ENCODE results near the gene DAB1. TPM values are rescaled to one million over a fixed set of nuclear protein-coding genes. Genes with fewer than 3 reads are reported as not detected.

The DAB1 gene
- total RNA-seq, 1 experiment from 2014 or later: not detected

DNA sequence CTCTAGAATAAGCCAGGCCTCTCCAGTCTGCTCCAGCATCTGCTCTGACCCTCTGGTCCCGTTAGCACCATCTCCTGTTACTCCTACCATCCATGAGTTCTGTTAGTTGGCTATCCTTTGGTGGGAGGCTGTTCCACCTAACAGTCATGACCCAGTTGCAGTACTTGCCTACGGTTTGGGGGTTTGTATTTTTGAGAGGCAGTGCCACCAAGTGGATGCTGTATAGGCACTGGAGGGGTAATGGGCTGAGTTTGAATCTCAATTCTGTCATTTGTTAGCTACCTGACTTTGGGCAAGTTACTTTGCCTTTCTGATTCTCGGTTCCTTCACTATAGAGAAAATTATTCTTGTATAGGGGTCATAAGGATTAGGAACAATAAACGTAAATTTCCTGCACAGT lies 445.9 kb downstream of the DAB1 start:
- DNase-seq (ENCODE audit: low read depth, low spot score) (no peak), ATAC-seq (no peak)
- H3K79me2 ChIP-seq (ENCODE audit: insufficient read depth, low read length): no peaks in the 10 kb centered on the region
- no peak overlapping the region for H3K9ac ChIP-seq (ENCODE audit: low read length)
- no peaks in the 10 kb centered on the region for H3K36me3 ChIP-seq (ENCODE audit: control insufficient read depth in 1 of 2, insufficient read depth in 2 of 2, low read length in 2 of 2)
- H3K27ac ChIP-seq (ENCODE audit: low read depth, low read length): no peak overlapping the region
- CTCF ChIA-PET: no interaction called here
- no TSS peak for BruUV-seq (replicated peaks)
- POLR2A ChIA-PET: no interaction called here
- peaks cover 25% of the 10 kb centered on the region; the same call in 1 of the 2 replicates for H3K27me3 ChIP-seq (ENCODE audit: insufficient read depth, low read length)
- RAD21 ChIA-PET (ENCODE audit: low non-redundant PET in 1 of 2, low total read pairs in 2 of 2, uncharacterized antibody in 2 of 2, unreplicated experiment in 2 of 2): no interaction called here
- no peak overlapping the region for H2AFZ ChIP-seq (ENCODE audit: low read depth, low read length, poor library complexity, severe bottlenecking)
- intact Hi-C loops (cut with micrococcal nuclease): no loop called here
- no peak overlapping the region for H3K4me2 ChIP-seq (ENCODE audit: low read length)
- H3K9me2 ChIP-seq (ENCODE audit: insufficient read depth): no peaks in the 10 kb centered on the region
- H3K9me3 ChIP-seq (ENCODE audit: control insufficient read depth in 1 of 2, insufficient read depth in 1 of 2, low read depth in 1 of 2, low read length in 2 of 2): no peaks in the 10 kb centered on the region; a peak in 1 of 4 replicates
- H3K4me1 ChIP-seq (ENCODE audit: control insufficient read depth in 1 of 2, insufficient read depth in 2 of 2, low read length in 2 of 2): no peaks in the 10 kb centered on the region
- TF ChIP-seq POLR2A (IDR thresholded peaks at IDR 0.05; ENCODE audit: borderline replicate concordance, extremely low read depth, insufficient read depth, insufficient read length): no peak
- no peak for TF ChIP-seq CEBPB (IDR thresholded peaks at IDR 0.05; ENCODE audit: low read depth)
- no peak for TF ChIP-seq YY1 (IDR thresholded peaks at IDR 0.05; ENCODE audit: extremely low read depth, insufficient replicate concordance, low read depth, low read length)
- TF ChIP-seq, protein P1, sequence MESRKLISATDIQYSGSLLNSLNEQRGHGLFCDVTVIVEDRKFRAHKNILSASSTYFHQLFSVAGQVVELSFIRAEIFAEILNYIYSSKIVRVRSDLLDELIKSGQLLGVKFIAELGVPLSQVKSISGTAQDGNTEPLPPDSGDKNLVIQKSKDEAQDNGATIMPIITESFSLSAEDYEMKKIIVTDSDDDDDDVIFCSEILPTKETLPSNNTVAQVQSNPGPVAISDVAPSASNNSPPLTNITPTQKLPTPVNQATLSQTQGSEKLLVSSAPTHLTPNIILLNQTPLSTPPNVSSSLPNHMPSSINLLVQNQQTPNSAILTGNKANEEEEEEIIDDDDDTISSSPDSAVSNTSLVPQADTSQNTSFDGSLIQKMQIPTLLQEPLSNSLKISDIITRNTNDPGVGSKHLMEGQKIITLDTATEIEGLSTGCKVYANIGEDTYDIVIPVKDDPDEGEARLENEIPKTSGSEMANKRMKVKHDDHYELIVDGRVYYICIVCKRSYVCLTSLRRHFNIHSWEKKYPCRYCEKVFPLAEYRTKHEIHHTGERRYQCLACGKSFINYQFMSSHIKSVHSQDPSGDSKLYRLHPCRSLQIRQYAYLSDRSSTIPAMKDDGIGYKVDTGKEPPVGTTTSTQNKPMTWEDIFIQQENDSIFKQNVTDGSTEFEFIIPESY (IDR thresholded peaks at IDR 0.05; ENCODE audit: extremely low read depth, insufficient replicate concordance, low read length): no peak
- no peak for TF ChIP-seq SIN3A (IDR thresholded peaks at IDR 0.05; ENCODE audit: low read depth)
- TF ChIP-seq JUND (IDR thresholded peaks at IDR 0.05): no peak
- TF ChIP-seq, protein P2, sequence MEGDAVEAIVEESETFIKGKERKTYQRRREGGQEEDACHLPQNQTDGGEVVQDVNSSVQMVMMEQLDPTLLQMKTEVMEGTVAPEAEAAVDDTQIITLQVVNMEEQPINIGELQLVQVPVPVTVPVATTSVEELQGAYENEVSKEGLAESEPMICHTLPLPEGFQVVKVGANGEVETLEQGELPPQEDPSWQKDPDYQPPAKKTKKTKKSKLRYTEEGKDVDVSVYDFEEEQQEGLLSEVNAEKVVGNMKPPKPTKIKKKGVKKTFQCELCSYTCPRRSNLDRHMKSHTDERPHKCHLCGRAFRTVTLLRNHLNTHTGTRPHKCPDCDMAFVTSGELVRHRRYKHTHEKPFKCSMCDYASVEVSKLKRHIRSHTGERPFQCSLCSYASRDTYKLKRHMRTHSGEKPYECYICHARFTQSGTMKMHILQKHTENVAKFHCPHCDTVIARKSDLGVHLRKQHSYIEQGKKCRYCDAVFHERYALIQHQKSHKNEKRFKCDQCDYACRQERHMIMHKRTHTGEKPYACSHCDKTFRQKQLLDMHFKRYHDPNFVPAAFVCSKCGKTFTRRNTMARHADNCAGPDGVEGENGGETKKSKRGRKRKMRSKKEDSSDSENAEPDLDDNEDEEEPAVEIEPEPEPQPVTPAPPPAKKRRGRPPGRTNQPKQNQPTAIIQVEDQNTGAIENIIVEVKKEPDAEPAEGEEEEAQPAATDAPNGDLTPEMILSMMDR (IDR thresholded peaks at IDR 0.05 in 2 of 3, conservative IDR thresholded peaks at IDR 0.05 in 1 of 3; ENCODE audit: borderline replicate concordance in 1 of 3, insufficient read depth in 1 of 3, low read depth in 2 of 3, low read length in 2 of 3): no peak
- TF ChIP-seq EZH2 (IDR thresholded peaks at IDR 0.05): no peak
- TF ChIP-seq ELF1 (IDR thresholded peaks at IDR 0.05; ENCODE audit: borderline replicate concordance, low read depth): no peak
- TF ChIP-seq EZH2phosphoT487 (IDR thresholded peaks at IDR 0.05; ENCODE audit: borderline replicate concordance): no peak
- no peaks in the 10 kb centered on the region for H4K20me1 ChIP-seq (ENCODE audit: insufficient read depth)
- H3K4me3 ChIP-seq (replicated peaks in 1 of 2; ENCODE audit: low read depth in 1 of 2, low read length in 2 of 2): no peak overlapping the region

Measured in HCT116 (cell line).